Liver (tissue), 3 donors: ENCODE data around the gene JPH4.

Source experiments
- ATF3 ChIP-seq: IDR thresholded peaks from 2 replicates; pipeline ENCODE4 v1.6.1; 2016; ENCODE audit warnings: antibody characterized with exemption
- CTCF ChIP-seq: fragments of 150-350 bp; IDR thresholded peaks from 2 replicates; pipeline ENCODE4 v1.5.1; 2017; ENCODE audit warnings: improper control_type of control experiment, low read depth, low read length; ENCODE audit not compliant: missing input control
- EGR1 ChIP-seq, 2 donors: IDR thresholded peaks; 2 replicates each; pipeline ENCODE4 v1.6.1; 2016 to 2018; ENCODE audit warnings: antibody characterized with exemption in 2 of 2, low read depth in 2 of 2
- HNF4A ChIP-seq, 2 donors: conservative IDR thresholded peaks; 2 replicates each; pipeline ENCODE4 v1.6.1; 2016; ENCODE audit warnings: antibody characterized with exemption in 2 of 2, mild to moderate bottlenecking in 2 of 2
- RAD21 ChIP-seq, 2 donors: IDR thresholded peaks; 2 replicates each; pipeline ENCODE4 v1.6.1; 2016; ENCODE audit warnings: antibody characterized with exemption in 2 of 2, mild to moderate bottlenecking in 2 of 2
- REST ChIP-seq: IDR thresholded peaks from 2 replicates; pipeline ENCODE4 v1.6.1; 2016; ENCODE audit warnings: antibody characterized with exemption, mild to moderate bottlenecking
- TAF1 ChIP-seq: conservative IDR thresholded peaks from 2 replicates; pipeline ENCODE4 v1.6.1; 2016; ENCODE audit warnings: antibody characterized with exemption, mild to moderate bottlenecking
- donor health status: healthy.
- donor health status: healthy.

GRCh38 chr14:23623962-23624361 lies 45.4 kb upstream of the JPH4 start:
- TF ChIP-seq CTCF = no peak
- no peak for TF ChIP-seq HNF4A (conservative IDR thresholded peaks at IDR 0.05)
- TF ChIP-seq REST = no peak
- no peak for TF ChIP-seq EGR1 (IDR thresholded peaks at IDR 0.05; ENCODE audit: low read depth in 2 of 2)
- no peak for TF ChIP-seq RAD21 (IDR thresholded peaks at IDR 0.05)
- TF ChIP-seq TAF1 = no peak
- TF ChIP-seq ATF3 = no peak
